Subcutaneous abdominal adipose tissue (tissue), 5 donors: ENCODE results near the gene MYCBP2.
A peak's percentile ranks its signal among the peaks of the same experiment; 100 is the strongest.
"Not testable (repeated sequence)": the region's sequence is repeated elsewhere in the genome, so short reads cannot be mapped to it uniquely, and the experiment has no call there.

Experiments
- H3K27ac ChIP-seq: one replicate; pipeline ENCODE4 v1.7.0; 2013; ENCODE audit warnings: low read depth, mild to moderate bottlenecking, inconsistent platforms, low read length, moderate library complexity
- H3K27me3 ChIP-seq, 5 donors: one replicate each; pipeline ENCODE4 v1.7.0; 2013; ENCODE audit warnings: low read length in 5 of 5, inconsistent platforms in 1 of 5; ENCODE audit not compliant: control insufficient read depth in 5 of 5, insufficient read depth in 4 of 5
- H3K36me3 ChIP-seq, 5 donors: one replicate each; pipeline ENCODE4 v1.7.0; 2013; ENCODE audit warnings: low read length in 5 of 5; ENCODE audit not compliant: control insufficient read depth in 5 of 5, insufficient read depth in 5 of 5
- H3K4me1 ChIP-seq, 5 donors: one replicate each; pipeline ENCODE4 v1.7.0; 2013; ENCODE audit warnings: low read length in 5 of 5, mild to moderate bottlenecking in 3 of 5, moderate library complexity in 1 of 5; ENCODE audit not compliant: control insufficient read depth in 5 of 5, insufficient read depth in 5 of 5
- H3K4me3 ChIP-seq, 5 donors: one replicate each; pipeline ENCODE4 v1.7.0; 2013; ENCODE audit warnings: low read length in 5 of 5, low read depth in 1 of 5
- H3K9ac ChIP-seq, 5 donors: one replicate each; pipeline ENCODE4 v1.7.0; 2013; ENCODE audit warnings: low read length in 5 of 5, mild to moderate bottlenecking in 4 of 5, moderate library complexity in 3 of 5
- H3K9me3 ChIP-seq, 5 donors: one replicate each; pipeline ENCODE4 v1.7.0; 2013; ENCODE audit warnings: low read length in 5 of 5; ENCODE audit not compliant: control insufficient read depth in 5 of 5
- donor health status: healthy.
- donor health status: healthy.
- donor health status: healthy.
- donor health status: healthy.
- donor health status: healthy.

MYCBP2 gene

DNA sequence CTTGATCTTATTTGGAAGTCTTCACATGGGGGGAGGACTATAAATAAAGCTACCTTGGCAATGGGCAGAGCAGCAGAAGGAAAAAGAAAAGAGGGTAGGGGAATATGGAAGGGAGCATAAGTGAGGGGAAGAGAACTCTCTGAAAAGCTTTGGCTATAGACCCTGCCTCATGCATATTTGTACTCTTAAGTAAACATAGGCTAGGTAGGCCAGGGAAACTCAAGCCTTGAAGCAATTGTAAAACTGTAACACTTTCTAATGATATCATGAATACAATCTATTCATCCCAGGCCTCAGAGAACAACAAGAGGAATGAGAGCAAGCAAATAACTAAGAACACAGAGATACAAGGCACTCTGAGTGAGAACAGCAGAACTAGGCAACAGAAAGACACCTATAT, 20.4 kb downstream of the MYCBP2 start:
- Histone ChIP-seq H3K36me3 (no peaks in the 10 kb centered on the region), H3K27me3 (no peaks in the 10 kb centered on the region), H3K27ac (no peak overlapping the region), H3K9me3 (no peaks in the 10 kb centered on the region), H3K4me1 (peaks cover 0 to 55% (median 45%) of the 10 kb centered on the region in 5 donors), H3K4me3 (no peak overlapping the region), H3K9ac (no peak overlapping the region)

GRCh38 chr13:77305266-77305665, 21.6 kb downstream of the MYCBP2 start:
- Histone ChIP-seq H3K36me3 (no peaks in the 10 kb centered on the region), H3K4me1 (peaks cover 0 to 53% (median 44%) of the 10 kb centered on the region in 5 donors), H3K4me3 (no peak overlapping the region), H3K27ac (peak overlapping the region; percentile 6), H3K27me3 (no peaks in the 10 kb centered on the region), H3K9me3 (no peaks in the 10 kb centered on the region), H3K9ac (no peak overlapping the region)

GRCh38 chr13:77300176-77301037, 26.5 kb downstream of the MYCBP2 start:
- no peak overlapping the region for H3K9ac ChIP-seq
- no peak overlapping the region for H3K4me3 ChIP-seq
- no peaks in the 10 kb centered on the region for H3K27me3 ChIP-seq
- no peaks in the 10 kb centered on the region for H3K9me3 ChIP-seq
- H3K36me3 ChIP-seq = peaks cover 0 to 7% (median 4%) of the 10 kb centered on the region in 5 donors
- peaks cover 0 to 36% (median 24%) of the 10 kb centered on the region in 5 donors for H3K4me1 ChIP-seq
- H3K27ac ChIP-seq = peak overlapping the region; percentile 32

- peaks cover 0 to 13% (median 7%) of the 10 kb centered on the region in 5 donors for H3K36me3 ChIP-seq
- H3K27ac ChIP-seq = peak overlapping the region; percentile 32
- H3K9me3 ChIP-seq = no peaks in the 10 kb centered on the region
- no peaks in the 10 kb centered on the region for H3K27me3 ChIP-seq
- peaks cover 0 to 36% (median 23%) of the 10 kb centered on the region in 5 donors for H3K4me1 ChIP-seq
- H3K9ac ChIP-seq = no peak overlapping the region
- no peak overlapping the region for H3K4me3 ChIP-seq
Observed at GRCh38 chr13:77299587-77299986, 27.3 kb downstream of the MYCBP2 start.

DNA sequence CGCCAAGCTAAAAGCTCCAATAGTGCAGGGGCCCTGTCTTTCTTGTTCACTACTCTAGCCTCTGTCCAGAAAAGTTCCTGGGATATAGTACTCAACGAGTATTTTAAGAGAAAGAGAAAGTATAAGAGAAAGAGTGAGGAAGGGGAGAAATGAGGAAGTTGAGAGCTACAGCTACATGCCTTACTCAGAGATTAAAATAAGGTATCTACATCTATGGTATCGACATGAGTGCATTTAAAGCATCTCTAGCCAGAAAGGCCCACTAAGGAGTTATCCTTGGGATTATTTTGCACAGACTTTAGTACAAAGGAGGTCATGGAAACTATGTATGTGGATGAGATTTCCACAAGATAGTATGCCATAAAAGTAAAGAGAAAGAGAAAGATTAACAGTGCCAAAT, 28.5 kb downstream of the MYCBP2 start:
- H3K27me3 ChIP-seq = no peaks in the 10 kb centered on the region
- H3K9me3 ChIP-seq = no peaks in the 10 kb centered on the region
- no peak overlapping the region for H3K4me3 ChIP-seq
- no peak overlapping the region for H3K27ac ChIP-seq
- H3K36me3 ChIP-seq = peaks cover 3 to 21% (median 7%) of the 10 kb centered on the region in 5 donors
- peaks cover 0 to 36% (median 23%) of the 10 kb centered on the region in 5 donors for H3K4me1 ChIP-seq
- H3K9ac ChIP-seq = no peak overlapping the region

GRCh38 chr13:77291774-77292173, 35.1 kb downstream of the MYCBP2 start:
- Histone ChIP-seq H3K4me3 (no peak overlapping the region), H3K36me3 (peaks cover 27 to 50% (median 30%) of the 10 kb centered on the region in 5 donors), H3K27me3 (no peaks in the 10 kb centered on the region), H3K9ac (no peak overlapping the region), H3K27ac (no peak overlapping the region), H3K9me3 (no peaks in the 10 kb centered on the region), H3K4me1 (peaks cover 0 to 6% (median under 1%) of the 10 kb centered on the region in 5 donors)

- Histone ChIP-seq H3K27ac (no peak overlapping the region), H3K4me1 (peaks cover 0 to 6% (median 0%) of the 10 kb centered on the region in 5 donors), H3K9ac (no peak overlapping the region), H3K27me3 (no peaks in the 10 kb centered on the region), H3K36me3 (peaks cover 23 to 43% (median 34%) of the 10 kb centered on the region in 5 donors), H3K9me3 (no peaks in the 10 kb centered on the region), H3K4me3 (no peak overlapping the region)
Observed at GRCh38 chr13:77290342-77290741, 36.6 kb downstream of the MYCBP2 start.

- Histone ChIP-seq H3K4me3 (no peak overlapping the region), H3K9me3 (no peaks in the 10 kb centered on the region), H3K36me3 (peaks cover 23 to 40% (median 34%) of the 10 kb centered on the region in 5 donors), H3K27me3 (no peaks in the 10 kb centered on the region), H3K4me1 (peaks cover 0 to 6% (median 0%) of the 10 kb centered on the region in 5 donors), H3K9ac (no peak overlapping the region), H3K27ac (no peak overlapping the region)
Observed at GRCh38 chr13:77289851-77290250, 37.0 kb downstream of the MYCBP2 start.

- H3K27ac ChIP-seq, H3K9ac ChIP-seq: not testable (repeated sequence)
Observed at GRCh38 chr13:77285632-77286031, 41.3 kb downstream of the MYCBP2 start.

DNA sequence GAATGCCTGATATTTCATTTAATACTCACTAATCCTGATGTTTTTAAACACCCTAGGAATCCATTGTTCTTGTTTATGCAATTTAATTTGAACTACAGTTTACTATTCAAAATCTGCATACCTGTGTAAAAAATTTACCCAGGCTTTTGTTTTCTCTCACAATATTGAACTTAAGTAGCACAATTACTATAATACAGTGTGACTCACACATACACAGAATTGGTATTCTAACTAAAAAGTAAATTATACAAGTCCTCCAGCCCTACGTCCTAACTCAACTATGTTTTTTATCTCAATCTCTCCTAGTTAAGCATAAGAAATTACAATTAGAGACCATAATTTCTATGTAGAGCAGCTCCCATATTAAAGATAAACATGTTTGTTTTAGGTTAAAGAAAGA, 41.8 kb downstream of the MYCBP2 start:
- Histone ChIP-seq H3K4me3 (no peak overlapping the region), H3K4me1 (peaks cover 0 to 6% (median 0%) of the 10 kb centered on the region in 5 donors), H3K27ac (no peak overlapping the region), H3K9me3 (no peaks in the 10 kb centered on the region), H3K36me3 (peaks cover 8 to 21% (median 15%) of the 10 kb centered on the region in 5 donors), H3K9ac (no peak overlapping the region), H3K27me3 (no peaks in the 10 kb centered on the region)

More at GRCh38 chr13:77285632-77286031, 41.3 kb downstream of the MYCBP2 start:
- not testable (repeated sequence) for H3K4me3 ChIP-seq, H3K27me3 ChIP-seq, H3K9me3 ChIP-seq, H3K4me1 ChIP-seq
- peaks cover 12 to 25% (median 18%) of the 10 kb centered on the region in 5 donors for H3K36me3 ChIP-seq
